IPS-20b (cell line): ENCODE measurements around the gene TMEM164.
"Not testable (repeated sequence)": the region's sequence is repeated elsewhere in the genome, so short reads cannot be mapped to it uniquely, and the experiment has no call there.

Experiments used
- H3K27ac ChIP-seq: one replicate; pipeline ENCODE4 v1.5.1; 2013; ENCODE audit warnings: low read length
- H3K27me3 ChIP-seq: 2 replicates; pipeline ENCODE4 v1.6.1; 2013; ENCODE audit warnings: mild to moderate bottlenecking, low read length, inconsistent platforms; ENCODE audit not compliant: insufficient read depth
- H3K36me3 ChIP-seq: 2 replicates; pipeline ENCODE4 v1.6.1; 2013; ENCODE audit warnings: low read depth, mild to moderate bottlenecking, inconsistent platforms, low read length, moderate library complexity; ENCODE audit not compliant: insufficient read depth
- H3K4me1 ChIP-seq: 2 replicates; pipeline ENCODE4 v1.6.1; 2013; ENCODE audit warnings: mild to moderate bottlenecking, control low read depth, inconsistent platforms, low read length, moderate library complexity; ENCODE audit not compliant: insufficient read depth
- H3K4me3 ChIP-seq: 2 replicates; pipeline ENCODE4 v1.5.1; 2013; ENCODE audit warnings: mild to moderate bottlenecking, low read length, inconsistent platforms
- H3K9ac ChIP-seq: 2 replicates; pipeline ENCODE4 v1.6.1; 2013; ENCODE audit warnings: low read depth, mild to moderate bottlenecking, inconsistent platforms, low read length, moderate library complexity
- H3K9me3 ChIP-seq: 2 replicates; pipeline ENCODE4 v1.6.1; 2013; ENCODE audit warnings: mild to moderate bottlenecking, low read depth, low read length, inconsistent platforms; ENCODE audit not compliant: insufficient read depth

TMEM164 gene

DNA sequence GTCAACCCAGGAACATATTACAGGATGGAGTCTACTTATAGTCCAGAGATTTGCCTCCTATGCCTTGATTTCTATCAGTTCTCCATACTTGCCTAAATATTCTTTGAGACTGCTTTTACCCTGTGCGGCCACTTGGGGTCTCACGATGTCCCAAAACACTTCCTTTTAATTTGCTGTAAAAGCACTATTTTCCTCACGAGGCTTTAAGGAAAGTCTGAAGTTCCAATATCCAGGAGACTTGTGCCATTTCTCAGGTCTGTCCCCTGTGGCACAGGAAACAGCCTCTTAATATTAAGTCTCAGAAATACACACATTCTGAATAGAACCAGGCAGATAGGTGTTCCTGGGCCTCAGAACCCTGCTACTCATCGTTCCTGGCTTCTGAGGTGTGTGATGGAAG lies 142.9 kb downstream of the TMEM164 start:
- Histone ChIP-seq H3K27ac (no peak overlapping the region), H3K4me1 (no peaks in the 10 kb centered on the region), H3K9ac (no peak overlapping the region), H3K36me3 (no peaks in the 10 kb centered on the region), H3K4me3 (no peak overlapping the region), H3K9me3 (no peaks in the 10 kb centered on the region), H3K27me3 (no peaks in the 10 kb centered on the region)

DNA sequence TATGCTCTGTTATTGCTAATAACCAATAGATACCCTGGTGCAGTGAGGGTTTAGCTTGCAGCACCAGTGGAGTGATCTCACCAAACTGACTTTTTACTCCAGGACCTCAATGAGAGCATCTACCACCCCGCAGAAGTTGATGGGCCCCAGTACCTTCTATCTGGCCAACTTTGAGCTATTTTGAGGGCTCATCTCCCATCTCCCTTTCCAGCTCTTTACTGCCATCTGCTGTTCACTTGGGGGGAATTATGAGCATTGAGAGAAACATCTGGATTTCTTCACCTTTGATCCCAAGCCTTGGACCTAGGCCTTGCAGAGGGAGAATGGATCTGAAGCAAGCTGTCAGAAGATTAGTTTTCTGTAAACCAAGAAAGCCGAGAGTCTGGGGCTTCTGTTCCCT lies 143.6 kb downstream of the TMEM164 start:
- no peaks in the 10 kb centered on the region for H3K4me1 ChIP-seq
- no peaks in the 10 kb centered on the region for H3K27me3 ChIP-seq
- no peaks in the 10 kb centered on the region for H3K36me3 ChIP-seq
- H3K9me3 ChIP-seq, result no peaks in the 10 kb centered on the region
- no peak overlapping the region for H3K9ac ChIP-seq
- H3K27ac ChIP-seq, result no peak overlapping the region
- H3K4me3 ChIP-seq, result no peak overlapping the region

DNA sequence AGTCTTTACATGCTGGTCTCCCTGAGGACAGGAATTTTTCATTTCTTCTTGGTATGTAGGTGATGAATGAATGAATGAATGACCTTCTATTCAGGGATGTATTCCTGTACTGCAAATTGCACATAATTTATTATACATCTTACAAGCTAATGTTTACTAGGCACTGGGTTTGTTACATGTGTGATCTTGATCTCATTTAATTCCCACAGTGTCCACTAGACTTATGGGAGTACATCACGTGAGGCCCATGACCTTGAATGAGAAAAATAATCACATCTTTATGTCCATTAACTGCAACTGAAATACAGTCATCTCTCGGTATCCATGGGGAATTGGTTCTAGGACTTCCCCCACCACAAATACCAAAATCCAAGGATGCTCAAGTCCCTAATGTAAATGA lies 150.3 kb downstream of the TMEM164 start:
- Histone ChIP-seq H3K27ac (no peak overlapping the region), H3K4me1 (no peaks in the 10 kb centered on the region), H3K4me3 (no peak overlapping the region), H3K9ac (no peak overlapping the region), H3K9me3 (no peaks in the 10 kb centered on the region), H3K36me3 (no peaks in the 10 kb centered on the region), H3K27me3 (no peaks in the 10 kb centered on the region)

DNA sequence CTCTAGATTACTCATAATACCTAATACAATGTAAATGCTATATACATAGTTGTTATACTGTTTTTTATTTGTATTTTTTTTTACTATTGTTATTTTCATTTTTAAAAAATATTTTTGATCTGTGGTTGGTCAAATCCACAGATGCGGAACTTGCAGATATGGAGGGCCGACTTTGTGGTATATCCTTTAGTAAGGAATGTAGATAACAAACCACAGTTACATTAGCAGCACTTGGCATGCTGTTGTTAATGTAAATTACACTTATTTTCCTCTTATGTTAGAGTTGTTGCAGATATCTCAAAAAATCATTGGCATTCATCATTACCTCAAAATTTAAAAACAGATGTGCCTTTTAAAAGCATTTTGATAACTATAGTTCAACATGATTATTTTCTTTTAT lies 151.0 kb downstream of the TMEM164 start:
- Histone ChIP-seq H3K9me3 (no peaks in the 10 kb centered on the region), H3K27ac (no peak overlapping the region), H3K9ac (no peak overlapping the region), H3K4me3 (no peak overlapping the region), H3K4me1 (no peaks in the 10 kb centered on the region), H3K36me3 (no peaks in the 10 kb centered on the region), H3K27me3 (no peaks in the 10 kb centered on the region)

DNA sequence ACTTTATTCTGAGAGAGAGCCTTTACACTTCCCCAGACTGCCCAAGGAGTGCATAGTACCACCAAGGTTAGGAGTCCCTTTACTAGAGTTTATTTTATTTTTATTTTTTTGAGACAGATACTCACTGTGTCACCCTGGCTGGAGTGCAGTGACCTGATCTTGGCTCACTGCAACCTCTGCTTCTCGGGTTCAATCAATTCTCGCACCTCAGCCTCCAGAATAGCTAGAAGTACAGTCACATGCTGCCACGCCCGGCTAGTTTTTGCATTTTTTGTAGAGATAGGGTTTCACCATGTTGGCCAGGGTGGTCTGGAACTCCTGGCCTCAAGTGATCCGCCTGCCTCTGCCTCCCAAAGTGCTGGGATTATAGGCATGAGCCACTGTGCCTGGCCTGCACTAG lies 151.4 kb downstream of the TMEM164 start:
- not testable (repeated sequence) for H3K4me3 ChIP-seq, H3K9me3 ChIP-seq, H3K36me3 ChIP-seq, H3K4me1 ChIP-seq, H3K27ac ChIP-seq, H3K9ac ChIP-seq, H3K27me3 ChIP-seq

DNA sequence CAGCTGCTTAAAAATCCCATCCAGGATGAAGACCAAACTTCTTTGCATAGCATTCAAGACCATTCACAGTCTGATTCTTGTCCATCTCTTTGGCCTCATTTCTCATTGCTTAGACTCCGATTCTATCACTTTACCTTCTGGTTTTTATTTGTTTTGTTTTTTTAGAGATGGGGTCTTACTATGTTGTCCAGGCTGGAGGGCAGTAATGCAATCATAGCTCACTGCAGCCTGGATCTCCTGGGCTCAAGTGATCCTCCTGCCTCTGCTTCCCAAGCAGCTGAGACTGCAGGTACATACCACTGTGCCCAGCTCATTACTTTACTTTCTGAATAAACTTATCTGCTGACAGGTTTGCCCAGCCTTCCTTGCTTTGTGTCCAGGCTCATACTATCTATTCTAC lies 152.8 kb downstream of the TMEM164 start:
- H3K9ac ChIP-seq, result no peak overlapping the region
- no peaks in the 10 kb centered on the region for H3K4me1 ChIP-seq
- H3K27ac ChIP-seq, result no peak overlapping the region
- no peaks in the 10 kb centered on the region for H3K36me3 ChIP-seq
- no peaks in the 10 kb centered on the region for H3K27me3 ChIP-seq
- H3K9me3 ChIP-seq, result no peaks in the 10 kb centered on the region
- no peak overlapping the region for H3K4me3 ChIP-seq

DNA sequence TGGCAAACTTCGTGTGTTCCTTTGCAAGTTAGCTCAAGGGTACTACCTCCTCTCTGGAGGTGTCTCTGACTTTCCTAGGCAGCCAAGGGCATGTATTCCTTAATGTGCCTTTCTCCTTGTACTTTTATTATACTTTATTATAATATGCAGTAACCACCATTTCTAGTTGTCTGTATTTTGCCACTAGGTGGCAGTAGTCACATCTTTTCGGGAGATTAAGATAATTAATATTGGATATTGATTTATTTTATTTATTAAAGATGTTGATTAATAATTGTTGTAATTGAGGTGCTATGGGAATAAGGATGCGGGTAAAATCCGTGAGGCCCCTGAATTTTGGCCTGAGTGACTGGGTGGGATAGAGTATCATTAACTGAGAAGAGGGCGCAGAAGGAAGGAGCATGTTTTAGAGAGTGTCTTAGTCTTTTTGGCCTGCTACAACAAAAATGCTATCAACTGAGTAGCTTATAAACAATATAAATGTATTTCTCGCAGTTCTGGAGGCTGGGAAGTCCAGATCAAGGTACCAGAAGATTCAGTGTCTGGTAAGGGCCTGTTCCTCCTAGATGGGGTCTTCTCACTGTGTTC lies 153.3 kb downstream of the TMEM164 start:
- no peaks in the 10 kb centered on the region for H3K27me3 ChIP-seq
- no peak overlapping the region for H3K4me3 ChIP-seq
- no peaks in the 10 kb centered on the region for H3K4me1 ChIP-seq
- H3K27ac ChIP-seq, result no peak overlapping the region
- no peak overlapping the region for H3K9ac ChIP-seq
- H3K36me3 ChIP-seq, result no peaks in the 10 kb centered on the region
- H3K9me3 ChIP-seq, result no peaks in the 10 kb centered on the region

DNA sequence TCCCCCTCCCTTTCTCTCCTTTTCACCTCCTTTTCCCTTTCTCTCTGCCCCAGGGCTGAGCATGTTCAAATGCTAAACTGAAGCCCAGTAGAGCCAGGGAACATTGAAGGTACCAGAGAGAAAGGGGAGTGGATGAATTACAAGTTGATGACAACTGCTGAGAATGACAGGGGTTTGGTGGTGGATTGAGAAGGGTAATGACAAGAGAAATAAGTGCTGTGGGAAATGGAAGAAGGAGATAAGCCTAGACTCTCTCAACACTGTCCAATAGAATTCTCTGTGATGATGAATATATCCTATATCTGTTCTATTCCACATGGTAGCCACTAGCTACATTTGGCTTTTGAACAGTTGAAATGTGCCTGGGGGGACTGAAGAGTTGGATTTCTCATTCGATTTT lies 154.5 kb downstream of the TMEM164 start:
- Histone ChIP-seq H3K4me1 (no peaks in the 10 kb centered on the region), H3K9ac (no peak overlapping the region), H3K27ac (no peak overlapping the region), H3K27me3 (no peaks in the 10 kb centered on the region), H3K9me3 (no peaks in the 10 kb centered on the region), H3K36me3 (no peaks in the 10 kb centered on the region), H3K4me3 (no peak overlapping the region)

DNA sequence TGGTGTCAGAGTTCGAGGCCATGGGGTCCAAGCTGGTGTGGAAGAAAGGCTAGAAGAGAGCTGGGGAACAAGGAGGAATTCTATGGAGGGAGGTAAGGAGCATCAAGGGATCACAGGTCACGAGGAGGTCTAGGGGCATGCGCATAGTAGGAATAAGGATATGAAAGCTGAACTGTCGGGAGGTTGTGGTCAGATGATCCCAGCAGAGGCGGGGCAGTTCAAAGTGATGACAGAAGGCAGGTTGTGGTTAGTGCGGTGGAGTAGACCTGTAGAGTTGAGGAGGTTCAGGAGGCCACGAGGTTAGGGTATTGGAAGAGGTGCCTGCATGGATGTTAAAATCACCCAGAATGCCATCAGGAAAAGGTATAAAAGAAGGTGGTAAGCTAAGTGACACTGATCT lies 156.3 kb downstream of the TMEM164 start:
- no peak overlapping the region for H3K9ac ChIP-seq

DNA sequence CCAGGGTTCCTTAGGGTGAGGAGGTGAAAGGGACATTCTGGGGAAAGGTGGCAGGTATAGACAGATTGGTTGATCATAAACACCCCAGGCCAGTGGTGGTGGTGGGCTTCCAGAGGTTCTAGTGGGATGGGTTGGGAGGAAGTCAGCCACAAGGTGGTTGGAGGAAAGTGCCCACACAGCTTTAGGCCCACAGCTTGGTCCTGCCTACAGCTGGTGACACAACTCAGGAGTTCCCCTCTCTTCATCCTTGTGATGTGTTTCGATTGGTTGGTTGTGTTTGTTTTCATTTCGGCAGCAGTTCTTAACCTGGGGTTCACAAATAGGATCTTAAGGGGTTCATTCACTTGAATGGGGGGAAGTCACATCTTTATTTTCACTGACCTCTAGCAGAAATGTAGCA lies 157.0 kb downstream of the TMEM164 start:
- H3K9me3 ChIP-seq, result no peaks in the 10 kb centered on the region
- H3K4me3 ChIP-seq, result no peak overlapping the region
- H3K4me1 ChIP-seq, result no peaks in the 10 kb centered on the region
- H3K27ac ChIP-seq, result no peak overlapping the region
- H3K9ac ChIP-seq, result no peak overlapping the region
- no peaks in the 10 kb centered on the region for H3K27me3 ChIP-seq
- no peaks in the 10 kb centered on the region for H3K36me3 ChIP-seq

More for the DNA sequence above, 156.3 kb downstream of the TMEM164 start:
- Histone ChIP-seq H3K4me1 (no peaks in the 10 kb centered on the region), H3K4me3 (no peak overlapping the region), H3K9me3 (no peaks in the 10 kb centered on the region), H3K27ac (no peak overlapping the region), H3K27me3 (no peaks in the 10 kb centered on the region), H3K36me3 (no peaks in the 10 kb centered on the region)

DNA sequence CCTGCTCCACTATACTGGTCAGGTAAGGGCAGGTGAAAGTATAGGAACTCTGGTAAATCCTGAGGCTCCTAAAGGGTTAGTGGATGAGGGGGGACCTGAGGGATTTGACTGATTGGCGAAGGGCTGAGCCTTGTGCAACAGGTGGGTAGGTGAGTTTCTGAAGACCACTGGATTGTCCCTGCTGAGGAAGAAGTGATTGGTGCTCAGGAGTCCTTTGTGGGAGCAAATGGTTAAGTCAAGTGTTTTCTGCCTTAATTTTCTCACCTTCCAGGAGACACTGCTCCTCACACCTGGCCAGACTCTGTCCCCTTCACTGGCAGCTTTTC lies 158.4 kb downstream of the TMEM164 start:
- Histone ChIP-seq H3K27ac (no peak overlapping the region), H3K36me3 (no peaks in the 10 kb centered on the region), H3K27me3 (no peaks in the 10 kb centered on the region), H3K9me3 (no peaks in the 10 kb centered on the region), H3K9ac (no peak overlapping the region), H3K4me1 (no peaks in the 10 kb centered on the region), H3K4me3 (no peak overlapping the region)

DNA sequence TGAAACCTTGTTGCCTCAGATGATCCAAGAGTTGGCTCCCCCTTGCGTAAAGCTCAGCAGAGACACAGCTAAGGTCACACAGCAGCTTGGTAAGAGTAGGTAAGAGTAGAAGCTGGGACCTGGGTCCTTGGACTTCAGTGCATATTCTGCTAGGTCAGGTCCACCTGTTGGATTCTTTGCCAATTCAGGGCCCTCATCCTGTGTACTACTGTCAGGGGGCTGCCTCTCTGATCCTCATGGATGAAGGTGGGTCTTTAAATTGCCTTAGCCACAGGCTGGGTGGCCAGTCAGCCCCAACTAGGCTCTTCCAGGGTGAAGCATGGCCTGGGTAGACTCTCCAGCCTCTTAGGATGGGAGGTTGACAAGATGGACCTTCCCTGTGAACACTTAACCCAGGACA lies 159.2 kb downstream of the TMEM164 start:
- no peak overlapping the region for H3K4me3 ChIP-seq

DNA sequence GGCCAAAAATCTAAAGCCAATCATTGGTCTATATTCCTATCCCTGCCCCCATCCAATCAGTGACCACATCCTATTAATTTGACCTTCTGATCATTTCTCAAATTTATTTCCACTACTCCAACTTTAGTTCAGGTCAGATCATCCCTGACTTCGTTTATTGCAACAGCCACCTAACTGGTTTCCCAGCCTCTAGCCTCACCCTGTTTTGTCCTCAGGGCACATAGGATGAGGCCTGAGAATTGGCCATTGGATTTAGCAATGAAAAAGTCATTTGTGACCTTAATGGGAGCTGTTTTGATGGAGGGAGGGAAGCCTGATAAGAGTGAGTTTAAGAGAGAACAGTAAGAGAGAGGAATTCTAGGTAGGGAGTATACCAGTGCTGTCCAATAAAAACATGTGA lies 160.0 kb downstream of the TMEM164 start:
- Histone ChIP-seq H3K27ac (no peak overlapping the region), H3K4me3 (no peak overlapping the region), H3K4me1 (no peaks in the 10 kb centered on the region), H3K9ac (no peak overlapping the region), H3K27me3 (no peaks in the 10 kb centered on the region), H3K36me3 (no peaks in the 10 kb centered on the region), H3K9me3 (no peaks in the 10 kb centered on the region)

More for the DNA sequence above, 159.2 kb downstream of the TMEM164 start:
- Histone ChIP-seq H3K27ac (no peak overlapping the region), H3K27me3 (no peaks in the 10 kb centered on the region), H3K36me3 (no peaks in the 10 kb centered on the region), H3K4me1 (no peaks in the 10 kb centered on the region), H3K9me3 (no peaks in the 10 kb centered on the region), H3K9ac (no peak overlapping the region)
